Fibroblast of lung (primary cell): Measurements from ENCODE around the gene TSHZ3. TPM values are rescaled to one million over a fixed set of nuclear protein-coding genes. Genes with fewer than 3 reads are reported as not detected.

Experiments used
- DNase-seq, 2 donors: peaks; one replicate each; pipeline versions ENCODE4 v3.0.0 to v3.0.0-alpha.2; 2010; ENCODE audit warnings: low read depth in 2 of 2
- H2AFZ ChIP-seq: 2 replicates; pipeline ENCODE4 v1.5.1; 2012; ENCODE audit warnings: low read length, control low read depth, inconsistent platforms
- H3K27ac ChIP-seq: 2 replicates; pipeline ENCODE4 v1.5.1; 2011; ENCODE audit warnings: low read length, control low read depth; ENCODE audit not compliant: insufficient read depth
- H3K27me3 ChIP-seq: 2 replicates; pipeline ENCODE4 v1.5.1; 2011; ENCODE audit warnings: mild to moderate bottlenecking, low read length; ENCODE audit not compliant: control insufficient read depth, insufficient read depth
- H3K36me3 ChIP-seq: 2 replicates; pipeline ENCODE4 v1.5.1; 2011; ENCODE audit warnings: low read length; ENCODE audit not compliant: control insufficient read depth, insufficient read depth
- H3K4me1 ChIP-seq: 2 replicates; pipeline ENCODE4 v1.5.1; 2011; ENCODE audit warnings: low read length; ENCODE audit not compliant: control insufficient read depth, insufficient read depth; ENCODE audit errors: extremely low read depth
- H3K4me2 ChIP-seq: 2 replicates; pipeline ENCODE4 v1.5.1; 2011; ENCODE audit warnings: low read length, control low read depth; ENCODE audit not compliant: insufficient read depth; ENCODE audit errors: extremely low read depth
- H3K4me3 ChIP-seq, 4 experiments: fragments of 200-600 bp in 1 of 4; sonication (generic) in 1 of 4; replicated peaks in 1 of 4; 2 replicates each; pipeline ENCODE4 v1.5.1; 2011 to 2016; ENCODE audit warnings: low read length in 4 of 4, low read depth in 3 of 4, mild to moderate bottlenecking in 3 of 4, control low read depth in 2 of 4, inconsistent platforms in 1 of 4, mixed read lengths in 1 of 4; ENCODE audit not compliant: insufficient read depth in 1 of 4; ENCODE audit errors: control extremely low read depth in 1 of 4
- H3K79me2 ChIP-seq: 2 replicates; pipeline ENCODE4 v1.5.1; 2012; ENCODE audit warnings: mild to moderate bottlenecking, low read length, inconsistent platforms; ENCODE audit not compliant: control insufficient read depth, insufficient read depth
- H3K9ac ChIP-seq: 2 replicates; pipeline ENCODE4 v1.5.1; 2011; ENCODE audit warnings: mild to moderate bottlenecking, low read length, control low read depth; ENCODE audit not compliant: insufficient read depth
- H3K9me3 ChIP-seq: 2 replicates; pipeline ENCODE4 v1.5.1; 2012; ENCODE audit warnings: low read depth, low read length; ENCODE audit not compliant: control insufficient read depth, insufficient read depth
- H4K20me1 ChIP-seq: 2 replicates; pipeline ENCODE4 v1.5.1; 2011; ENCODE audit warnings: low read length; ENCODE audit not compliant: control insufficient read depth, insufficient read depth; ENCODE audit errors: extremely low read depth
- CTCF ChIP-seq, 2 donors: IDR thresholded peaks in 1 of 2; conservative IDR thresholded peaks in 1 of 2; 1 replicate in 1 of 2; 2 replicates in 1 of 2; pipeline ENCODE4 v1.5.1; 2011 to 2012; ENCODE audit warnings: low read length in 2 of 2, control low read depth in 1 of 2, inconsistent platforms in 1 of 2, low read depth in 1 of 2, mild to moderate bottlenecking in 1 of 2
- EZH2 ChIP-seq: IDR thresholded peaks from 2 replicates; pipeline ENCODE4 v1.5.1; 2012; ENCODE audit warnings: low read length, control low read depth, mild to moderate bottlenecking; ENCODE audit errors: missing control alignments
- polyA plus RNA-seq, 2 donors: library from polyadenylated mRNA; depleted of rRNA in 1 of 2; stranded (reverse) in 1 of 2; unstranded in 1 of 2; fragments of >200 nt; gene quantifications; 2 replicates each; pipeline ENCODE4 v1.2.1, GENCODE V29; 2011 to 2012; ENCODE audit warnings: missing spikeins in 1 of 2
- total RNA-seq: library from RNA; depleted of rRNA; stranded (reverse); fragments of >200 nt; gene quantifications from 2 replicates; pipeline ENCODE4 v1.2.1, GENCODE V29; 2014

Gene TSHZ3
- total and polyA plus RNA-seq, 2 donors (not counting 1 experiment from before 2014, with no cell fraction given), result 7.0 to 17.3 TPM

- DNase-seq, result no peak
- H2AFZ ChIP-seq, result no peak overlapping the region
- H3K9me3 ChIP-seq, result no peaks in the 10 kb centered on the region
- no peaks in the 10 kb centered on the region for H4K20me1 ChIP-seq
- H3K4me3 ChIP-seq, result no peak overlapping the region
- no peak overlapping the region for H3K9ac ChIP-seq
- TF ChIP-seq CTCF (conservative IDR thresholded peaks at IDR 0.05 in 1 of 2, IDR thresholded peaks at IDR 0.05 in 1 of 2; ENCODE audit: low read depth in 1 of 2, low read length in 2 of 2) (no peak), EZH2 (no peak)
- H3K27ac ChIP-seq, result no peak overlapping the region
- H3K4me2 ChIP-seq, result no peak overlapping the region
- no peaks in the 10 kb centered on the region for H3K27me3 ChIP-seq
- no peaks in the 10 kb centered on the region for H3K36me3 ChIP-seq
- no peaks in the 10 kb centered on the region for H3K4me1 ChIP-seq
- H3K79me2 ChIP-seq, result no peaks in the 10 kb centered on the region
These were observed 93.9 kb downstream of the TSHZ3 start for GRCh38 chr19:31255174-31255799.

DNA sequence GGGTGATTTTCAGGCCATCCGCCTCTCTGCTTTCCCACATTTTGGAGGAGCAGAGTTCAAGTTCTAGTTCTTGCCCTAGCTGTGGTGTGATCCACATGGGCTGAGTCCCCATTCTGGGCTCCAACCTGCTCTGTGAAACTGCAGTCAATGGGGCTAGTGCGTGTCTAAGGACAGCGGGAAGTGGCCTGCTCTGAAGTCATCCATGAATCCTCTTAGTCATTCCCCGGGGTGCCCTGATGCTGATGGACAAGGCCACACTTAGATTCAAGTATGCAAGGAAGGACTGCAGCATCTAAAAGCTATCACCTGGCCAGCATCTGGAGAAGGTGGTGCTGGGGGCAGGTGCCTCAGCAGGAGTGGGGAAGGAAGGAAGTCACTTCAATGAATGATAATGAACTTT lies 94.6 kb downstream of the TSHZ3 start:
- DNase-seq, result no peak
- H3K36me3 ChIP-seq, result no peaks in the 10 kb centered on the region
- H3K4me2 ChIP-seq, result no peak overlapping the region
- no peaks in the 10 kb centered on the region for H4K20me1 ChIP-seq
- H3K27ac ChIP-seq, result no peak overlapping the region
- H3K9me3 ChIP-seq, result no peaks in the 10 kb centered on the region
- no peaks in the 10 kb centered on the region for H3K4me1 ChIP-seq
- H3K79me2 ChIP-seq, result no peaks in the 10 kb centered on the region
- H3K4me3 ChIP-seq, result no peak overlapping the region
- H3K9ac ChIP-seq, result no peak overlapping the region
- no peaks in the 10 kb centered on the region for H3K27me3 ChIP-seq
- TF ChIP-seq CTCF (conservative IDR thresholded peaks at IDR 0.05 in 1 of 2, IDR thresholded peaks at IDR 0.05 in 1 of 2; ENCODE audit: low read depth in 1 of 2, low read length in 2 of 2) (no peak), EZH2 (no peak)
- no peak overlapping the region for H2AFZ ChIP-seq

- Histone ChIP-seq H3K9ac (no peak overlapping the region), H3K4me1 (no peaks in the 10 kb centered on the region), H2AFZ (no peak overlapping the region), H3K27me3 (no peaks in the 10 kb centered on the region), H3K79me2 (no peaks in the 10 kb centered on the region), H4K20me1 (no peaks in the 10 kb centered on the region), H3K36me3 (no peaks in the 10 kb centered on the region), H3K9me3 (no peaks in the 10 kb centered on the region), H3K4me3 (no peak overlapping the region), H3K27ac (no peak overlapping the region), H3K4me2 (no peak overlapping the region)
- peak; percentile 20 to 62 for DNase-seq
- TF ChIP-seq CTCF (conservative IDR thresholded peaks at IDR 0.05 in 1 of 2, IDR thresholded peaks at IDR 0.05 in 1 of 2; ENCODE audit: low read depth in 1 of 2, low read length in 2 of 2), result no peak
- no peak for TF ChIP-seq EZH2
These were observed 95.1 kb downstream of the TSHZ3 start for GRCh38 chr19:31254180-31254551.
